Lower leg skin (tissue), 3 donors: Measurements from ENCODE around the gene NEB.

ENCODE experiments used
- CTCF ChIP-seq, 3 donors: fragments of 450-650 bp; IDR thresholded peaks; one replicate each; pipeline ENCODE4 v1.5.1; 2016; ENCODE audit warnings: antibody characterized with exemption in 3 of 3, mild to moderate bottlenecking in 3 of 3, moderate library complexity in 2 of 3
- POLR2A ChIP-seq, 2 donors: fragments of 450-650 bp; IDR thresholded peaks; one replicate each; pipeline ENCODE4 v1.6.1; 2016 to 2017; ENCODE audit warnings: antibody characterized with exemption in 2 of 2, mild to moderate bottlenecking in 1 of 2, moderate library complexity in 1 of 2

GRCh38 chr2:151781642-151782041 is 47.4 kb upstream of the NEB start:
- no peak for TF ChIP-seq CTCF (IDR thresholded peaks at IDR 0.05)
- no peak for TF ChIP-seq POLR2A (IDR thresholded peaks at IDR 0.05)
